ENCODE measurements around the gene FRMPD1.

Gene FRMPD1

GRCh38 chr9:37609735-37610397, 40.9 kb upstream of the FRMPD1 start:
- Histone ChIP-seq H3K27me3 (replicated peaks) (peaks cover 15% of the 10 kb centered on the region), H3K4me3 (ENCODE audit: low read depth, low read length) (no peak overlapping the region), H3K36me3 (replicated peaks) (no peaks in the 10 kb centered on the region), H3K27ac (no peak overlapping the region)
- no peak for TF ChIP-seq CTCF (IDR thresholded peaks at IDR 0.05; ENCODE audit: low read depth, low read length, missing control alignments)
- no peak for DNase-seq
- in situ Hi-C loops (cut with HindIII; ENCODE audit: low pct_ligation_motif_present, low sequenced_read_pairs): no loop called here

GRCh38 chr9:37611014-37611413, 39.7 kb upstream of the FRMPD1 start:
- no peak overlapping the region for H3K4me3 ChIP-seq (ENCODE audit: low read depth, low read length)
- H3K27me3 ChIP-seq (replicated peaks): peaks cover 14% of the 10 kb centered on the region
- no peak overlapping the region for H3K27ac ChIP-seq
- no peaks in the 10 kb centered on the region for H3K36me3 ChIP-seq (replicated peaks)
- no peak for TF ChIP-seq CTCF (IDR thresholded peaks at IDR 0.05; ENCODE audit: low read depth, low read length, missing control alignments)
- no peak for DNase-seq
- in situ Hi-C loops (cut with HindIII; ENCODE audit: low pct_ligation_motif_present, low sequenced_read_pairs): no loop called here

- H3K4me3 ChIP-seq (ENCODE audit: low read depth, low read length): no peak overlapping the region
- no peak overlapping the region for H3K27ac ChIP-seq
- peaks cover 9% of the 10 kb centered on the region for H3K27me3 ChIP-seq (replicated peaks)
- no peak for DNase-seq
- H3K36me3 ChIP-seq (replicated peaks): no peaks in the 10 kb centered on the region
- no peak for TF ChIP-seq CTCF (IDR thresholded peaks at IDR 0.05; ENCODE audit: low read depth, low read length, missing control alignments)
- in situ Hi-C loops (cut with HindIII; ENCODE audit: low pct_ligation_motif_present, low sequenced_read_pairs): no loop called here
These were observed 38.8 kb upstream of the FRMPD1 start for GRCh38 chr9:37611961-37612360.

- H3K27ac ChIP-seq: no peak overlapping the region
- no peak for DNase-seq
- H3K27me3 ChIP-seq (replicated peaks): peaks cover 4% of the 10 kb centered on the region
- H3K4me3 ChIP-seq (ENCODE audit: low read depth, low read length): no peak overlapping the region
- TF ChIP-seq CTCF (IDR thresholded peaks at IDR 0.05; ENCODE audit: low read depth, low read length, missing control alignments): no peak
- H3K36me3 ChIP-seq (replicated peaks): no peaks in the 10 kb centered on the region
- in situ Hi-C loops (cut with HindIII; ENCODE audit: low pct_ligation_motif_present, low sequenced_read_pairs): no loop called here
These were observed 33.6 kb upstream of the FRMPD1 start for GRCh38 chr9:37617161-37617560.

GRCh38 chr9:37617832-37618231, 32.9 kb upstream of the FRMPD1 start:
- Histone ChIP-seq H3K27ac (no peak overlapping the region), H3K27me3 (replicated peaks) (peaks cover 2% of the 10 kb centered on the region), H3K36me3 (replicated peaks) (no peaks in the 10 kb centered on the region), H3K4me3 (ENCODE audit: low read depth, low read length) (no peak overlapping the region)
- in situ Hi-C loops (cut with HindIII; ENCODE audit: low pct_ligation_motif_present, low sequenced_read_pairs): no loop called here
- DNase-seq: peak; percentile 0
- no peak for TF ChIP-seq CTCF (IDR thresholded peaks at IDR 0.05; ENCODE audit: low read depth, low read length, missing control alignments)

GRCh38 chr9:37618817-37619216, 31.9 kb upstream of the FRMPD1 start:
- no peaks in the 10 kb centered on the region for H3K36me3 ChIP-seq (replicated peaks)
- in situ Hi-C loops (cut with HindIII; ENCODE audit: low pct_ligation_motif_present, low sequenced_read_pairs): no loop called here
- H3K27ac ChIP-seq: peak overlapping the region; percentile 34
- H3K4me3 ChIP-seq (ENCODE audit: low read depth, low read length): no peak overlapping the region
- DNase-seq: peak; percentile 45
- H3K27me3 ChIP-seq (replicated peaks): no peaks in the 10 kb centered on the region
- TF ChIP-seq CTCF (IDR thresholded peaks at IDR 0.05; ENCODE audit: low read depth, low read length, missing control alignments): no peak
